Esophagus squamous epithelium (tissue), 5 donors: ENCODE results near the gene TRAPPC6A. TPM values are rescaled to one million over a fixed set of nuclear protein-coding genes. Genes with fewer than 3 reads are reported as not detected.

ENCODE experiments used
- DNase-seq: peaks from one replicate; lab custom pipeline; 2025; lab: John Stamatoyannopoulos, UW
- H3K27ac ChIP-seq, 4 donors: fragments of 200-600 bp; sonication (generic); one replicate each; pipeline ENCODE4 v1.5.1; 2016 to 2019; ENCODE audit warnings: mild to moderate bottlenecking in 1 of 4
- H3K27me3 ChIP-seq, 4 donors: fragments of 200-600 bp; sonication (generic); 1 replicate in 3 of 4; 2 replicates in 1 of 4; pipeline versions ENCODE4 v1.5.1 to v1.6.0; 2017 to 2021; ENCODE audit warnings: antibody characterized with exemption in 1 of 4
- H3K36me3 ChIP-seq, 3 donors: fragments of 200-600 bp; sonication (generic); one replicate each; pipeline ENCODE4 v1.5.1; 2016 to 2019
- H3K4me1 ChIP-seq, 3 donors: fragments of 200-600 bp; sonication (generic); one replicate each; pipeline ENCODE4 v1.5.1; 2017 to 2019
- H3K4me3 ChIP-seq, 4 donors: fragments of 200-600 bp; sonication (generic); 1 replicate in 3 of 4; 2 replicates in 1 of 4; pipeline ENCODE4 v1.5.1; 2016 to 2019; ENCODE audit warnings: mild to moderate bottlenecking in 2 of 4, moderate library complexity in 1 of 4
- H3K9me3 ChIP-seq, 3 donors: fragments of 200-600 bp; sonication (generic); one replicate each; pipeline ENCODE4 v1.5.1; 2016 to 2019
- POLR2A ChIP-seq, 4 donors: fragments of 450-650 bp; IDR thresholded peaks; one replicate each; pipeline ENCODE4 v1.6.1; 2017; ENCODE audit warnings: antibody characterized with exemption in 4 of 4, mild to moderate bottlenecking in 4 of 4, moderate library complexity in 3 of 4
- WGBS, 2 donors: methylation state at CpG; one replicate each; pipeline ENCODE4 v1.1.5; 2018; 5-methylcytosine and 5-hydroxymethylcytosine counted together
- intact Hi-C: fragments of 100-400 bp; cut with DNase I; formaldehyde crosslinking; loops from one replicate; pipeline ENCODE4 v1.15.0; 2022
- total RNA-seq, 4 donors: library from RNA; depleted of rRNA; stranded (reverse); fragments of >200 nt; gene quantifications; one replicate each; pipeline ENCODE4 v1.1.0, GENCODE V29; 2016
- TF ChIP-seq, protein P1 (sequence below), 6 experiments: fragments of 450-650 bp in 4 of 6; fragments of 200-600 bp in 2 of 6; sonication (generic) in 2 of 6; IDR thresholded peaks; one replicate each; pipeline ENCODE4 v1.5.1; 2016 to 2019; ENCODE audit warnings: antibody characterized with exemption in 6 of 6, mild to moderate bottlenecking in 4 of 6, moderate library complexity in 4 of 6
- donor health status: DM: yes; HTN: yes; CAD: no.

TRAPPC6A gene
- total RNA-seq, 4 donors from 2014 or later, result 5.4 to 27.8 (median 18.0) TPM

DNA sequence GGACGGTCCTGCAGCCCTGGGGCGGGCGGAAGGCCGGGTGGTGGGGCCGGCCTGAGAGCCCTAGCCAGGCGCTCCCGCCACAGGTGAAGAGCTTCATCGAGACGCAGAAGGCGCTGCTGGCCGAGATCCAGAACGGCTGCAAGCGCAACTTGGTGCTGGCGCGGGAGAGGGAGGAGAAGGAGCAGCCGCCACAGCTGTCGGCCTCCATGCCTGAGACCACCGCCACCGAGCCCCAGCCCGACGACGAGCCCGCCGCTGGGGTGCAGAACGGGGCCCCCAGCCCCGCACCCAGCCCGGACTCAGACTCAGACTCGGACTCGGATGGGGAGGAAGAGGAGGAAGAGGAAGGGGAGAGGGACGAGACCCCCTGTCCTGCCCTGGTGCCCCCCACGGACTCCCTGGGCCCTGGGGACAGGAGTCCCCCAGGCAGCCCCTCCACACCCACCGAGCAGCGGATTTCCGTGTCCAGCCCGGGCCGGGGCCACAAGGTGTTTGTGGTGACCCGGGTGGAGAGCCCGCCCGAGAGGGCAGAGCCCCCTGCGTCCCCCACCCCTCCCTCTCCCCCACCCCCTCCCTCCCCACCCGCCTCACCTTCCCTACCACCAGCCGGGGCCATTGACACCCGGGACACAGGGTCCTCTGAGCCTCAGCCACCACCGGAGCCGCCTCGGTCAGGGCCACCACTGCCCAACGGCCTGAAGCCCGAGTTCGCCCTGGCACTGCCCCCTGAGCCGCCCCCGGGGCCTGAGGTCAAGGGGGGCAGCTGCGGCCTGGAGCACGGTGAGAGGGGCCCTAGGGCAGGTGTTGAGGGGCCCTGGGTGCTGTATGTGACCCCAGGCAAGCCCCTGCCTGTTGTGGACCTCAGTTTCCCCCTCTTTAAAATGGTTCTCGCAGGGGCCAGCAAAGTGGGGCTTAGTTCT, 32.5 kb downstream of the TRAPPC6A start:
- TF ChIP-seq POLR2A (IDR thresholded peaks at IDR 0.05), result no peak
- TF ChIP-seq, protein P1, sequence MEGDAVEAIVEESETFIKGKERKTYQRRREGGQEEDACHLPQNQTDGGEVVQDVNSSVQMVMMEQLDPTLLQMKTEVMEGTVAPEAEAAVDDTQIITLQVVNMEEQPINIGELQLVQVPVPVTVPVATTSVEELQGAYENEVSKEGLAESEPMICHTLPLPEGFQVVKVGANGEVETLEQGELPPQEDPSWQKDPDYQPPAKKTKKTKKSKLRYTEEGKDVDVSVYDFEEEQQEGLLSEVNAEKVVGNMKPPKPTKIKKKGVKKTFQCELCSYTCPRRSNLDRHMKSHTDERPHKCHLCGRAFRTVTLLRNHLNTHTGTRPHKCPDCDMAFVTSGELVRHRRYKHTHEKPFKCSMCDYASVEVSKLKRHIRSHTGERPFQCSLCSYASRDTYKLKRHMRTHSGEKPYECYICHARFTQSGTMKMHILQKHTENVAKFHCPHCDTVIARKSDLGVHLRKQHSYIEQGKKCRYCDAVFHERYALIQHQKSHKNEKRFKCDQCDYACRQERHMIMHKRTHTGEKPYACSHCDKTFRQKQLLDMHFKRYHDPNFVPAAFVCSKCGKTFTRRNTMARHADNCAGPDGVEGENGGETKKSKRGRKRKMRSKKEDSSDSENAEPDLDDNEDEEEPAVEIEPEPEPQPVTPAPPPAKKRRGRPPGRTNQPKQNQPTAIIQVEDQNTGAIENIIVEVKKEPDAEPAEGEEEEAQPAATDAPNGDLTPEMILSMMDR (IDR thresholded peaks at IDR 0.05), result no peak
- DNase-seq, result no peak
- WGBS, 2 donors, result 95 to 97% methylated on average over 15 to 21 of the region's 54 CpGs
- no peaks in the 10 kb centered on the region for H3K9me3 ChIP-seq
- H3K36me3 ChIP-seq, result peaks cover 20 to 84% (median 25%) of the 10 kb centered on the region in 3 donors
- H3K4me3 ChIP-seq, result no peak overlapping the region
- intact Hi-C loops, result no loop called here
- no peak overlapping the region for H3K27ac ChIP-seq
- H3K27me3 ChIP-seq, result peaks cover 0 to 8% (median 0%) of the 10 kb centered on the region in 4 donors
- H3K4me1 ChIP-seq, result peaks cover 0 to 3% (median 0%) of the 10 kb centered on the region in 3 donors

DNA sequence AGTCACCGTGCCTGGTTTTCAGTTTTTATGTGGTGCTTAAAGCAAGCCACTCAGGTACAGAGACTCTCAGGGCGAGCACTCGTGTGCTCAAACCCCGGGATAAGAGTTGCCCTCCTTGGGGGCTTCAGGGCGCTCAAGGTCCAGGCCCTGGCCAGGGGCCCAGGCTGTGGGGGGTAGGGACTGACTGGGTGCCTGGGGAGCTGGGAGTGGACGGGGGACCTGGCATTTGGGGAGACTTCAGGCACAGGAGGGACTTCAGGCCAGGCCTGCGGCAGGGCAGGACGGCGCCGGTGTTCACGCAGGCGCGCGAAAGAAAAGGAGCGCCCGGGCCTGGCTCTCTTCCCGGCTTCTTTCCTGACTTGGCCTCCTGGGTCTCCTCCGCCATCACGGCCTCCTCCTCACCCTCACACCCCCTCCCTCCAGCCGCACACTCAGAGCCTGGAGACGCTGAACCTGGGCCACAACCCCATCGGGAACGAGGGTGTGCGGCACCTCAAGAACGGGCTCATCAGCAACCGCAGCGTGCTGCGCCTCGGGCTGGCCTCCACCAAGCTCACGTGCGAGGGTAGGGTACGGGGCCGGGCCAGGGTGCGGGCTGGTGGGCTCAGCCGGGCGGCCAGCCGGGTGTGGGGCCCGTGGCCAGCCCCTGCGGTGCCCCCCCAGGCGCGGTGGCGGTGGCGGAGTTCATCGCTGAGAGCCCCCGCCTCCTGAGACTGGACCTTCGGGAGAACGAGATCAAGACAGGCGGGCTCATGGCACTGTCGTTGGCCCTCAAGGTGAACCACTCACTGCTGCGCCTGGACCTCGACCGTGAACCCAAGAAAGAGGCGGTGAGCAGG, 33.4 kb downstream of the TRAPPC6A start:
- H3K27me3 ChIP-seq, result no peaks in the 10 kb centered on the region
- peaks cover 21 to 88% (median 25%) of the 10 kb centered on the region in 3 donors for H3K36me3 ChIP-seq
- WGBS, 2 donors, result 100% methylated on average over 1 of the region's 53 CpGs; no CpG with 5 or more reads in 1 of the 2 donors
- H3K4me1 ChIP-seq, result no peaks in the 10 kb centered on the region
- H3K4me3 ChIP-seq, result no peak overlapping the region
- no peak overlapping the region for H3K27ac ChIP-seq
- H3K9me3 ChIP-seq, result no peaks in the 10 kb centered on the region
- DNase-seq, result no peak
- no peak for TF ChIP-seq POLR2A (IDR thresholded peaks at IDR 0.05)
- TF ChIP-seq, protein P1 (IDR thresholded peaks at IDR 0.05), result no peak
- intact Hi-C loops, result no loop called here

DNA sequence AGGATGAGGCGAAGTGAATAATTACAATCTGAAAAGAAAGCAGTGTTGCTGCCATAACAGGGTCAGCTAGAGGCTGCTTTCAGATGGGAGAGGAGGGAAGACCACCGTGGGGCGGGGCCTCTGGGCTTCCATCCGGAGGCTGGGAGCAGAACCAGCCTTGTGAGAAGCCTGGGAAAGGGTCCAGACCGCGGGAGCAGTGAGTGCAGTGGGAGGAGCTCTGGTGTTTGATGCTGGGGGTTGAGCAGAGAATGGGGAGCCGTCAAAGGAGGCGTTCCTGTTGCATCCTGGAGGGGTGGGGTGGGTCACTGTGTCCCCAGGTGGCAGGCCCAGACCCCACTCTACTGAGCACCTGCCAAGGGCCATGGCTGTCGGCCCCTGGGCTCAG, 35.3 kb downstream of the TRAPPC6A start:
- 60 to 75% methylated on average over 6 to 7 of the region's 9 CpGs for WGBS, 2 donors
- intact Hi-C loops, result no loop called here
- no peak for DNase-seq
- no peak overlapping the region for H3K27ac ChIP-seq
- peaks cover 0 to 7% (median 0%) of the 10 kb centered on the region in 3 donors for H3K4me1 ChIP-seq
- H3K36me3 ChIP-seq, result peaks cover 21 to 77% (median 25%) of the 10 kb centered on the region in 3 donors
- H3K9me3 ChIP-seq, result no peaks in the 10 kb centered on the region
- no peak overlapping the region for H3K4me3 ChIP-seq
- H3K27me3 ChIP-seq, result no peaks in the 10 kb centered on the region
- TF ChIP-seq, protein P1 (IDR thresholded peaks at IDR 0.05), result no peak
- TF ChIP-seq POLR2A (IDR thresholded peaks at IDR 0.05), result no peak

DNA sequence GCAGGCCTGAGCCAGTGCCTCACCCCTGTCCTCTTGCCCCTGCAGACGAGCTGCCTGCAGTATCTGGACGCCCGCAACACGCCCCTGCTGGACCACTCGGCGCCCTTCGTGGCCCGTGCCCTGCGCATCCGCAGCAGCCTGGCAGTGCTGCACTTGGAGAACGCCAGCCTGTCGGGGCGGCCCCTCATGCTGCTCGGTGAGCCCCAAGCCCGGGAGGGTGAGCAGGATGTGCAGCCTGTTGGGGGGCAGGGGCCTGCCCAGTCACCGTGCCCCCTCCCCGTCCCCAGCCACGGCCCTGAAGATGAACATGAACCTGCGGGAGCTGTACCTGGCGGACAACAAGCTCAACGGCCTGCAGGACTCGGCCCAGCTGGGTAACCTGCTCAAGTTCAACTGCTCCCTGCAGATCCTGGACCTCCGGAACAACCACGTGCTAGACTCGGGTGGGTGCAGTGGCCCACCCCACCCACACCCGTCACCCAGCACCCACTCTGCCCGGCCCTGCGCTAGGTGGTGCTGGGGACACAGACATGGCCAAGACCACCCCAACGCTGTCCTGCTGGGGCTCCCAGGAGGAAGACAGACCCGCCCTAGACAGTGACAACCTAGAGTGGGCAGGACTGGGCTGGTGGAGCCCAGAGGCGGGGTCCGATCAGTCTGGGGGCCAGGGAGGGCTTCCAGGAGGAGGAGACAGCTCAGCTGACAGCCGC, 35.9 kb downstream of the TRAPPC6A start:
- TF ChIP-seq, protein P1 (IDR thresholded peaks at IDR 0.05), result no peak
- no peak for TF ChIP-seq POLR2A (IDR thresholded peaks at IDR 0.05)
- intact Hi-C loops, result no loop called here
- no peak overlapping the region for H3K27ac ChIP-seq
- no peaks in the 10 kb centered on the region for H3K9me3 ChIP-seq
- peaks cover 0 to 10% (median 0%) of the 10 kb centered on the region in 3 donors for H3K4me1 ChIP-seq
- no peak overlapping the region for H3K4me3 ChIP-seq
- 90 to 98% methylated on average over 3 to 4 of the region's 33 CpGs for WGBS, 2 donors
- H3K36me3 ChIP-seq, result peaks cover 21 to 71% (median 25%) of the 10 kb centered on the region in 3 donors
- no peak for DNase-seq
- H3K27me3 ChIP-seq, result no peaks in the 10 kb centered on the region
